Tibial nerve (tissue), 3 donors: ENCODE measurements around the gene TMEM168.

Experiments used
- POLR2A ChIP-seq, 2 donors: fragments of 450-650 bp; IDR thresholded peaks; one replicate each; pipeline ENCODE4 v1.6.1; 2017; ENCODE audit warnings: antibody characterized with exemption in 2 of 2, mild to moderate bottlenecking in 2 of 2, moderate library complexity in 2 of 2
- TF ChIP-seq, protein P1 (sequence below), 5 experiments: fragments of 200-600 bp in 3 of 5; fragments of 450-650 bp in 2 of 5; sonication (generic) in 3 of 5; IDR thresholded peaks; one replicate each; pipeline ENCODE4 v1.5.1; 2016 to 2019; ENCODE audit warnings: antibody characterized with exemption in 5 of 5, mild to moderate bottlenecking in 3 of 5, moderate library complexity in 2 of 5

DNA sequence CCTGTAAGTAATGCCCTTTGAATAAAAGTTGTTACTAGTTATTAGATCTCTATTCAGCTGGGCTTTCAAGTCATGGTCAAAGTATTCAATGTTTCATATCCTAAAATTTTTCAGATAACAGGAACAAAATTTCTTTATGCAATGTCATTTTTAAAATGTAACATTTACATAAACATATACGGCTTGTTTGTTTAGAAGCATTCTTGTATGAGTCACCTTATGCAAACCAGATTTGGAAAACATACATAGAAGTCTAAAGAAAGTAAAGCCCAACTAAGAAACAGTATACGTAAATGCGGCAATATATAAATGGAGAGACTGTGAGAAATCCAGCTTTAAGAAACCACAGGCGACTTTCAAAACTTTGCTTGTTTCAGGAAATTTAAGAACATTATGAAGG, 10.5 kb downstream of the TMEM168 start:
- TF ChIP-seq, protein P1, sequence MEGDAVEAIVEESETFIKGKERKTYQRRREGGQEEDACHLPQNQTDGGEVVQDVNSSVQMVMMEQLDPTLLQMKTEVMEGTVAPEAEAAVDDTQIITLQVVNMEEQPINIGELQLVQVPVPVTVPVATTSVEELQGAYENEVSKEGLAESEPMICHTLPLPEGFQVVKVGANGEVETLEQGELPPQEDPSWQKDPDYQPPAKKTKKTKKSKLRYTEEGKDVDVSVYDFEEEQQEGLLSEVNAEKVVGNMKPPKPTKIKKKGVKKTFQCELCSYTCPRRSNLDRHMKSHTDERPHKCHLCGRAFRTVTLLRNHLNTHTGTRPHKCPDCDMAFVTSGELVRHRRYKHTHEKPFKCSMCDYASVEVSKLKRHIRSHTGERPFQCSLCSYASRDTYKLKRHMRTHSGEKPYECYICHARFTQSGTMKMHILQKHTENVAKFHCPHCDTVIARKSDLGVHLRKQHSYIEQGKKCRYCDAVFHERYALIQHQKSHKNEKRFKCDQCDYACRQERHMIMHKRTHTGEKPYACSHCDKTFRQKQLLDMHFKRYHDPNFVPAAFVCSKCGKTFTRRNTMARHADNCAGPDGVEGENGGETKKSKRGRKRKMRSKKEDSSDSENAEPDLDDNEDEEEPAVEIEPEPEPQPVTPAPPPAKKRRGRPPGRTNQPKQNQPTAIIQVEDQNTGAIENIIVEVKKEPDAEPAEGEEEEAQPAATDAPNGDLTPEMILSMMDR (IDR thresholded peaks at IDR 0.05): no peak
- TF ChIP-seq POLR2A (IDR thresholded peaks at IDR 0.05): no peak
